Hepatocyte (in vitro differentiated cells): ENCODE measurements around the gene SAMMSON. TPM values are rescaled to one million over a fixed set of nuclear protein-coding genes. Genes with fewer than 3 reads are reported as not detected.

Source experiments
- DNase-seq: peaks from one replicate; pipeline ENCODE4 v3.0.0-alpha.2; 2016; ENCODE audit warnings: low spot score
- H2AFZ ChIP-seq: fragments of 200-600 bp; sonication (generic); 2 replicates; pipeline ENCODE4 v1.6.0; 2016; ENCODE audit warnings: antibody characterized with exemption, mild to moderate bottlenecking
- H3K27ac ChIP-seq: fragments of 200-600 bp; sonication (generic); 2 replicates; pipeline ENCODE4 v1.5.1; 2016; ENCODE audit warnings: mild to moderate bottlenecking
- H3K27me3 ChIP-seq: fragments of 200-600 bp; sonication (generic); 2 replicates; pipeline ENCODE4 v1.6.1; 2016
- H3K36me3 ChIP-seq: fragments of 200-600 bp; sonication (generic); replicated peaks from 2 replicates; pipeline ENCODE4 v1.5.1; 2016; ENCODE audit warnings: low read depth; ENCODE audit not compliant: insufficient read depth
- H3K4me1 ChIP-seq: fragments of 200-600 bp; sonication (generic); 2 replicates; pipeline ENCODE4 v1.5.1; 2016; ENCODE audit warnings: mild to moderate bottlenecking, moderate library complexity; ENCODE audit not compliant: insufficient read depth
- H3K4me2 ChIP-seq: fragments of 200-600 bp; sonication (generic); 2 replicates; pipeline ENCODE4 v1.6.0; 2016
- H3K4me3 ChIP-seq: fragments of 200-600 bp; sonication (generic); 2 replicates; pipeline ENCODE4 v1.5.1; 2016; ENCODE audit warnings: mild to moderate bottlenecking
- H3K79me2 ChIP-seq: fragments of 200-600 bp; sonication (generic); 2 replicates; pipeline ENCODE4 v1.6.0; 2017; ENCODE audit warnings: mild to moderate bottlenecking
- H3K9me2 ChIP-seq: fragments of 200-600 bp; sonication (generic); replicated peaks from 2 replicates; pipeline ENCODE4 v1.6.0; 2017; ENCODE audit warnings: mild to moderate bottlenecking; ENCODE audit not compliant: insufficient read depth
- H3K9me3 ChIP-seq: fragments of 200-600 bp; sonication (generic); 2 replicates; pipeline ENCODE4 v1.5.1; 2016; ENCODE audit warnings: low read depth, mild to moderate bottlenecking
- H4K20me1 ChIP-seq: fragments of 200-600 bp; sonication (generic); 2 replicates; pipeline ENCODE4 v1.6.0; 2016; ENCODE audit warnings: mild to moderate bottlenecking; ENCODE audit not compliant: insufficient read depth, poor library complexity, severe bottlenecking
- CTCF ChIP-seq: fragments of 200-600 bp; sonication (generic); IDR thresholded peaks from 2 replicates; pipeline ENCODE4 v1.5.1; 2016; ENCODE audit warnings: antibody characterized with exemption, mild to moderate bottlenecking; ENCODE audit not compliant: poor library complexity
- EZH2 ChIP-seq: fragments of 200-600 bp; sonication (generic); IDR thresholded peaks from 2 replicates; pipeline ENCODE4 v1.6.1; 2016; ENCODE audit warnings: antibody characterized with exemption, mild to moderate bottlenecking, borderline replicate concordance
- EZH2phosphoT487 ChIP-seq: fragments of 200-600 bp; sonication (generic); IDR thresholded peaks from one replicate; pipeline ENCODE4 v1.6.1; 2018; ENCODE audit warnings: antibody characterized with exemption, mild to moderate bottlenecking, low read depth, moderate library complexity; ENCODE audit not compliant: unreplicated experiment, severe bottlenecking
- WGBS: methylation state at CpG from one replicate; pipeline ENCODE4 v1.1.6; 2016; ENCODE audit warnings: low lambda C conversion rate; ENCODE audit errors: missing lambda C conversion rate; 5-methylcytosine and 5-hydroxymethylcytosine counted together
- polyA plus RNA-seq: library from polyadenylated mRNA; unstranded; fragments of >200 nt; fragmentation: Nextera tagmentation; extraction: Ambion mirVana; gene quantifications from 2 replicates; pipeline ENCODE4 v1.2.1, GENCODE V29; 2016
- total RNA-seq: library from RNA; depleted of rRNA; stranded (reverse); fragments of >200 nt; gene quantifications from 2 replicates; pipeline ENCODE4 v1.2.3, GENCODE V29; 2014

SAMMSON gene
- total and polyA plus RNA-seq, 2 experiments from 2014 or later = 0.10 TPM; not detected in 1

GRCh38 chr3:70072180-70072579 lies 72.6 kb downstream of the SAMMSON start:
- WGBS = 5% methylated on average over 9 of the region's 9 CpGs
- peak overlapping the region; percentile 78 for H3K4me2 ChIP-seq
- no peaks in the 10 kb centered on the region for H4K20me1 ChIP-seq
- no peaks in the 10 kb centered on the region for H3K9me3 ChIP-seq
- H3K4me3 ChIP-seq = peak overlapping the region; percentile 22
- H3K9me2 ChIP-seq = no peaks in the 10 kb centered on the region
- peak; percentile 27 for DNase-seq
- H2AFZ ChIP-seq = peak overlapping the region; percentile 81
- no peak for TF ChIP-seq EZH2
- TF ChIP-seq EZH2phosphoT487 = no peak
- TF ChIP-seq CTCF = no peak
- no peaks in the 10 kb centered on the region for H3K36me3 ChIP-seq
- H3K79me2 ChIP-seq = no peaks in the 10 kb centered on the region
- peak overlapping the region; percentile 85 for H3K27ac ChIP-seq
- peaks cover 8% of the 10 kb centered on the region for H3K4me1 ChIP-seq
- H3K27me3 ChIP-seq = no peaks in the 10 kb centered on the region

DNA sequence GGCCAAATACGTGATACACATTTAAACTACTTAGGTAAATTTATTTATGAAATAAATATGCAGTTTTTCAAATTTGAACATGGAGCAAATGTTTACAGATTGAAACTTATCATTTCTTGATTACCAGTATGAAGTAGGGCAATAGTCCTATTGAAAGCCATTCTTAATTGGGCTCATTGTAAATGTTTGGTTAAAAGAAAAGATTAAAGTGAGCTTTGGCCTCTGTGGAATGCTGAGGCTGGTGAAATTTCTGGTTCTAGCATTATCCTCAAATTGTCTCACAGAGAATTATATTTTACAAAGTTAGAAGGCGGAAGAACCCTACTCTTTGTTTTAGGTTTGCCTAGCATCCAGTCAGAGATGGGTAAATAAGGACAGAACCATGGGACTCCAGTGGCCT lies 73.2 kb downstream of the SAMMSON start:
- H3K79me2 ChIP-seq = no peaks in the 10 kb centered on the region
- H3K27ac ChIP-seq = peak overlapping the region; percentile 85
- peaks cover 8% of the 10 kb centered on the region for H3K4me1 ChIP-seq
- DNase-seq = no peak
- H4K20me1 ChIP-seq = no peaks in the 10 kb centered on the region
- no peaks in the 10 kb centered on the region for H3K9me3 ChIP-seq
- no peak overlapping the region for H2AFZ ChIP-seq
- H3K36me3 ChIP-seq = no peaks in the 10 kb centered on the region
- H3K27me3 ChIP-seq = no peaks in the 10 kb centered on the region
- peak overlapping the region; percentile 78 for H3K4me2 ChIP-seq
- TF ChIP-seq EZH2phosphoT487 (no peak), CTCF (no peak), EZH2 (no peak)
- WGBS = 76% methylated on average over 2 of the region's 2 CpGs
- H3K9me2 ChIP-seq = no peaks in the 10 kb centered on the region
- H3K4me3 ChIP-seq = no peak overlapping the region

DNA sequence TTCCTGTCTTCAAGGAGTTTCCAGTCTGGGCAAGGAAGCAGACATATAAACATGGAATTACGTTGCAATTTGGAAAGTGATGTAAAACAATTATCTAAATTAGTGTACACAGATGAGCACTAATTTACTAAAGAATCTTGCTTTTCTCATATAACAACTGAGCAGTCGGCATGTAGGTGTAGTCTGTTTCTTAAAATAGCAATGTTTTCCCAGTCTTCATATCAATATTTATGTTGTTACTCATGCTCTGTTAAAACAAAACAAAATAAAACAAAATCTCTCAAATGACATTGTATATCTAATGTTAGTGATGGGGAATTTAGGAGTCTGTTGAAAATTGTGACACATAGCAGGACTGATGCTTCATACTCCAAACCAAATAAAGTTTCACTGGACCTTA lies 75.6 kb downstream of the SAMMSON start:
- no peaks in the 10 kb centered on the region for H3K9me2 ChIP-seq
- 46% methylated on average over 2 of the region's 2 CpGs for WGBS
- H3K36me3 ChIP-seq = no peaks in the 10 kb centered on the region
- H4K20me1 ChIP-seq = no peaks in the 10 kb centered on the region
- no peaks in the 10 kb centered on the region for H3K27me3 ChIP-seq
- H3K27ac ChIP-seq = no peak overlapping the region
- no peaks in the 10 kb centered on the region for H3K9me3 ChIP-seq
- H3K4me3 ChIP-seq = no peak overlapping the region
- no peak overlapping the region for H3K4me2 ChIP-seq
- H3K4me1 ChIP-seq = peaks cover 8% of the 10 kb centered on the region
- TF ChIP-seq CTCF = no peak
- no peak for DNase-seq
- H3K79me2 ChIP-seq = no peaks in the 10 kb centered on the region
- no peak overlapping the region for H2AFZ ChIP-seq

DNA sequence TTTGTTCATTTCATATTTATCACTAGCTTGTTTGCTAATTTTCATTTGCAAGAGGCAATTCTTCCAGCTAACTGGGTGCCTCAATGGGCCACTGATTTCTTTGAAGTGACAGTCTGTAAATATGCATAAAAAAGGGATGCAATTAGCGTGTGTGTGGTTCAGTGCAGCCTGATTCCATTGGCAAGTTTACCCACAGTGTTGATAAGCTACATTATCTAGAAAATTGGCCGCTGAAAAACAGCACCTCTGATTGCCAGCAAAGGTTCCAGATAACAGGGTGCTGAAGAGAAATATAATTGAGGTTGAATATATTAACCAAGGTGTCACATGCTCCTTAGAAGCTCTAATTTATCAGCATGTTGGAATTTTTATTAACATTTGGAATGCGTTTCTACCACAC lies 76.9 kb downstream of the SAMMSON start:
- Histone ChIP-seq H3K4me3 (no peak overlapping the region), H3K27me3 (no peaks in the 10 kb centered on the region), H3K79me2 (no peaks in the 10 kb centered on the region), H3K9me2 (no peaks in the 10 kb centered on the region), H3K27ac (no peak overlapping the region), H2AFZ (no peak overlapping the region), H4K20me1 (no peaks in the 10 kb centered on the region), H3K4me1 (peaks cover 8% of the 10 kb centered on the region), H3K4me2 (peak overlapping the region; percentile 5), H3K36me3 (no peaks in the 10 kb centered on the region), H3K9me3 (no peaks in the 10 kb centered on the region)
- no peak for DNase-seq
- WGBS = 49% methylated on average over 3 of the region's 3 CpGs
- TF ChIP-seq EZH2 (no peak), CTCF (no peak), EZH2phosphoT487 (no peak)
